Hepatocyte (in vitro differentiated cells): Measurements from ENCODE around the gene PCDH9. TPM values are rescaled to one million over a fixed set of nuclear protein-coding genes. Genes with fewer than 3 reads are reported as not detected.

Experiments
- DNase-seq: peaks from one replicate; pipeline ENCODE4 v3.0.0-alpha.2; 2016; ENCODE audit warnings: low spot score
- H2AFZ ChIP-seq: fragments of 200-600 bp; sonication (generic); 2 replicates; pipeline ENCODE4 v1.6.0; 2016; ENCODE audit warnings: antibody characterized with exemption, mild to moderate bottlenecking
- H3K27ac ChIP-seq: fragments of 200-600 bp; sonication (generic); 2 replicates; pipeline ENCODE4 v1.5.1; 2016; ENCODE audit warnings: mild to moderate bottlenecking
- H3K27me3 ChIP-seq: fragments of 200-600 bp; sonication (generic); 2 replicates; pipeline ENCODE4 v1.6.1; 2016
- H3K36me3 ChIP-seq: fragments of 200-600 bp; sonication (generic); replicated peaks from 2 replicates; pipeline ENCODE4 v1.5.1; 2016; ENCODE audit warnings: low read depth; ENCODE audit not compliant: insufficient read depth
- H3K4me1 ChIP-seq: fragments of 200-600 bp; sonication (generic); 2 replicates; pipeline ENCODE4 v1.5.1; 2016; ENCODE audit warnings: mild to moderate bottlenecking, moderate library complexity; ENCODE audit not compliant: insufficient read depth
- H3K4me2 ChIP-seq: fragments of 200-600 bp; sonication (generic); 2 replicates; pipeline ENCODE4 v1.6.0; 2016
- H3K4me3 ChIP-seq: fragments of 200-600 bp; sonication (generic); 2 replicates; pipeline ENCODE4 v1.5.1; 2016; ENCODE audit warnings: mild to moderate bottlenecking
- H3K79me2 ChIP-seq: fragments of 200-600 bp; sonication (generic); 2 replicates; pipeline ENCODE4 v1.6.0; 2017; ENCODE audit warnings: mild to moderate bottlenecking
- H3K9me2 ChIP-seq: fragments of 200-600 bp; sonication (generic); replicated peaks from 2 replicates; pipeline ENCODE4 v1.6.0; 2017; ENCODE audit warnings: mild to moderate bottlenecking; ENCODE audit not compliant: insufficient read depth
- H3K9me3 ChIP-seq: fragments of 200-600 bp; sonication (generic); 2 replicates; pipeline ENCODE4 v1.5.1; 2016; ENCODE audit warnings: low read depth, mild to moderate bottlenecking
- H4K20me1 ChIP-seq: fragments of 200-600 bp; sonication (generic); 2 replicates; pipeline ENCODE4 v1.6.0; 2016; ENCODE audit warnings: mild to moderate bottlenecking; ENCODE audit not compliant: insufficient read depth, poor library complexity, severe bottlenecking
- CTCF ChIP-seq: fragments of 200-600 bp; sonication (generic); IDR thresholded peaks from 2 replicates; pipeline ENCODE4 v1.5.1; 2016; ENCODE audit warnings: antibody characterized with exemption, mild to moderate bottlenecking; ENCODE audit not compliant: poor library complexity
- EZH2 ChIP-seq: fragments of 200-600 bp; sonication (generic); IDR thresholded peaks from 2 replicates; pipeline ENCODE4 v1.6.1; 2016; ENCODE audit warnings: antibody characterized with exemption, mild to moderate bottlenecking, borderline replicate concordance
- EZH2phosphoT487 ChIP-seq: fragments of 200-600 bp; sonication (generic); IDR thresholded peaks from one replicate; pipeline ENCODE4 v1.6.1; 2018; ENCODE audit warnings: antibody characterized with exemption, mild to moderate bottlenecking, low read depth, moderate library complexity; ENCODE audit not compliant: unreplicated experiment, severe bottlenecking
- WGBS: methylation state at CpG from one replicate; pipeline ENCODE4 v1.1.6; 2016; ENCODE audit warnings: low lambda C conversion rate; ENCODE audit errors: missing lambda C conversion rate; 5-methylcytosine and 5-hydroxymethylcytosine counted together
- polyA plus RNA-seq: library from polyadenylated mRNA; unstranded; fragments of >200 nt; fragmentation: Nextera tagmentation; extraction: Ambion mirVana; gene quantifications from 2 replicates; pipeline ENCODE4 v1.2.1, GENCODE V29; 2016
- total RNA-seq: library from RNA; depleted of rRNA; stranded (reverse); fragments of >200 nt; gene quantifications from 2 replicates; pipeline ENCODE4 v1.2.3, GENCODE V29; 2014

PCDH9 gene
- total and polyA plus RNA-seq, 2 experiments from 2014 or later, result 6.9 to 15.0 TPM

GRCh38 chr13:66443926-66444325 is 786.2 kb downstream of the PCDH9 start:
- no peaks in the 10 kb centered on the region for H3K9me2 ChIP-seq
- no peaks in the 10 kb centered on the region for H3K36me3 ChIP-seq
- H3K4me3 ChIP-seq, result no peak overlapping the region
- no peak overlapping the region for H3K4me2 ChIP-seq
- H3K79me2 ChIP-seq, result no peaks in the 10 kb centered on the region
- TF ChIP-seq EZH2phosphoT487 (no peak), EZH2 (no peak), CTCF (no peak)
- H3K4me1 ChIP-seq, result no peaks in the 10 kb centered on the region
- no peaks in the 10 kb centered on the region for H3K9me3 ChIP-seq
- 28% methylated on average over 1 of the region's 1 CpG for WGBS
- no peaks in the 10 kb centered on the region for H4K20me1 ChIP-seq
- no peak overlapping the region for H3K27ac ChIP-seq
- no peaks in the 10 kb centered on the region for H3K27me3 ChIP-seq
- H2AFZ ChIP-seq, result no peak overlapping the region
- no peak for DNase-seq

- H3K36me3 ChIP-seq, result no peaks in the 10 kb centered on the region
- no peaks in the 10 kb centered on the region for H3K27me3 ChIP-seq
- 94% methylated on average over 3 of the region's 3 CpGs for WGBS
- no peak overlapping the region for H2AFZ ChIP-seq
- no peak overlapping the region for H3K4me3 ChIP-seq
- H3K4me1 ChIP-seq, result no peaks in the 10 kb centered on the region
- DNase-seq, result no peak
- H3K79me2 ChIP-seq, result no peaks in the 10 kb centered on the region
- no peak overlapping the region for H3K4me2 ChIP-seq
- H4K20me1 ChIP-seq, result no peaks in the 10 kb centered on the region
- H3K9me2 ChIP-seq, result no peaks in the 10 kb centered on the region
- no peak overlapping the region for H3K27ac ChIP-seq
- TF ChIP-seq CTCF (no peak), EZH2 (no peak), EZH2phosphoT487 (no peak)
- H3K9me3 ChIP-seq, result no peaks in the 10 kb centered on the region
Measured at GRCh38 chr13:66440938-66441337, 789.2 kb downstream of the PCDH9 start.

GRCh38 chr13:66430728-66431127 is 799.4 kb downstream of the PCDH9 start:
- H3K27me3 ChIP-seq, result no peaks in the 10 kb centered on the region
- H4K20me1 ChIP-seq, result no peaks in the 10 kb centered on the region
- no peaks in the 10 kb centered on the region for H3K79me2 ChIP-seq
- TF ChIP-seq EZH2phosphoT487 (no peak), CTCF (no peak), EZH2 (no peak)
- DNase-seq, result no peak
- H2AFZ ChIP-seq, result no peak overlapping the region
- H3K4me2 ChIP-seq, result no peak overlapping the region
- no peaks in the 10 kb centered on the region for H3K36me3 ChIP-seq
- no peaks in the 10 kb centered on the region for H3K9me3 ChIP-seq
- no peak overlapping the region for H3K27ac ChIP-seq
- no peak overlapping the region for H3K4me3 ChIP-seq
- no peaks in the 10 kb centered on the region for H3K9me2 ChIP-seq
- no peaks in the 10 kb centered on the region for H3K4me1 ChIP-seq

- TF ChIP-seq EZH2 (no peak), EZH2phosphoT487 (no peak), CTCF (no peak)
- Histone ChIP-seq H3K9me2 (no peaks in the 10 kb centered on the region), H3K27ac (no peak overlapping the region)
Measured at GRCh38 chr13:66430269-66430668, 799.9 kb downstream of the PCDH9 start.

More at GRCh38 chr13:66430269-66430668, 799.9 kb downstream of the PCDH9 start:
- Histone ChIP-seq H3K4me3 (no peak overlapping the region), H4K20me1 (no peaks in the 10 kb centered on the region), H3K4me2 (no peak overlapping the region), H3K27me3 (no peaks in the 10 kb centered on the region), H3K36me3 (no peaks in the 10 kb centered on the region), H2AFZ (no peak overlapping the region), H3K4me1 (no peaks in the 10 kb centered on the region), H3K9me3 (no peaks in the 10 kb centered on the region), H3K79me2 (no peaks in the 10 kb centered on the region)
- no peak for DNase-seq
